Keratinocyte (primary cell): ENCODE results near the gene PRADC1.

Experiments
- EZH2 ChIP-seq: IDR thresholded peaks from one replicate; pipeline ENCODE4 v1.6.1; 2012; ENCODE audit warnings: inconsistent platforms, mild to moderate bottlenecking, low read length, moderate library complexity
- TF ChIP-seq, protein P1 (sequence below), 3 experiments: IDR thresholded peaks in 1 of 3; conservative IDR thresholded peaks in 1 of 3; optimal IDR thresholded peaks in 1 of 3; 2 replicates in 2 of 3; 3 replicates in 1 of 3; pipeline versions ENCODE3 to v1.5.1; 2011; ENCODE audit warnings: low read length in 3 of 3, mild to moderate bottlenecking in 3 of 3, moderate library complexity in 2 of 3, control low read depth in 1 of 3, inconsistent platforms in 1 of 3; ENCODE audit not compliant: insufficient read depth in 2 of 3; ENCODE audit errors: extremely low read depth in 1 of 3

GRCh38 chr2:73253400-73253799, 20.4 kb upstream of the PRADC1 start:
- TF ChIP-seq, protein P1, sequence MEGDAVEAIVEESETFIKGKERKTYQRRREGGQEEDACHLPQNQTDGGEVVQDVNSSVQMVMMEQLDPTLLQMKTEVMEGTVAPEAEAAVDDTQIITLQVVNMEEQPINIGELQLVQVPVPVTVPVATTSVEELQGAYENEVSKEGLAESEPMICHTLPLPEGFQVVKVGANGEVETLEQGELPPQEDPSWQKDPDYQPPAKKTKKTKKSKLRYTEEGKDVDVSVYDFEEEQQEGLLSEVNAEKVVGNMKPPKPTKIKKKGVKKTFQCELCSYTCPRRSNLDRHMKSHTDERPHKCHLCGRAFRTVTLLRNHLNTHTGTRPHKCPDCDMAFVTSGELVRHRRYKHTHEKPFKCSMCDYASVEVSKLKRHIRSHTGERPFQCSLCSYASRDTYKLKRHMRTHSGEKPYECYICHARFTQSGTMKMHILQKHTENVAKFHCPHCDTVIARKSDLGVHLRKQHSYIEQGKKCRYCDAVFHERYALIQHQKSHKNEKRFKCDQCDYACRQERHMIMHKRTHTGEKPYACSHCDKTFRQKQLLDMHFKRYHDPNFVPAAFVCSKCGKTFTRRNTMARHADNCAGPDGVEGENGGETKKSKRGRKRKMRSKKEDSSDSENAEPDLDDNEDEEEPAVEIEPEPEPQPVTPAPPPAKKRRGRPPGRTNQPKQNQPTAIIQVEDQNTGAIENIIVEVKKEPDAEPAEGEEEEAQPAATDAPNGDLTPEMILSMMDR (optimal IDR thresholded peaks at IDR 0.05 in 1 of 3, IDR thresholded peaks at IDR 0.05 in 1 of 3, conservative IDR thresholded peaks at IDR 0.05 in 1 of 3; ENCODE audit: extremely low read depth in 1 of 3, insufficient read depth in 2 of 3, low read length in 3 of 3): no peak
- TF ChIP-seq EZH2: no peak
